B cell (primary cell): ENCODE results near the gene ATRNL1. TPM values are rescaled to one million over a fixed set of nuclear protein-coding genes. Genes with fewer than 3 reads are reported as not detected.

Source experiments
- ATAC-seq: fragments of 200-7000 bp; cut with Tn5 transposase; one replicate; pipeline ENCODE4 v1.10.0; 2021; ENCODE audit warnings: low read depth, mild to moderate bottlenecking, moderate number of reproducible peaks, moderate library complexity
- CTCF ChIA-PET: fragments of 350-600 bp; sonication (Branson Sonifier 250); formaldehyde crosslinking; loops from one replicate; lab custom pipeline; 2021; ENCODE audit warnings: antibody characterized with exemption, inconsistent platforms; lab: Charles Lee
- POLR2A ChIA-PET: fragments of 350-600 bp; sonication (Branson Sonifier 250); formaldehyde crosslinking; loops from one replicate; lab custom pipeline; 2021; ENCODE audit warnings: antibody characterized with exemption; lab: Charles Lee
- DNase-seq: peaks from one replicate; pipeline ENCODE4 v3.0.0; 2013
- H2AFZ ChIP-seq: 2 replicates; pipeline ENCODE4 v1.6.1; 2012; ENCODE audit warnings: mild to moderate bottlenecking, low read depth, low read length; ENCODE audit not compliant: insufficient read depth, poor library complexity, severe bottlenecking
- H3K27ac ChIP-seq, 2 donors: 1 replicate in 1 of 2; 2 replicates in 1 of 2; pipeline ENCODE4 v1.5.1; 2012 to 2013; ENCODE audit warnings: low read length in 2 of 2, mild to moderate bottlenecking in 2 of 2, moderate library complexity in 1 of 2
- H3K27me3 ChIP-seq, 4 experiments: fragments of 200-600 bp in 1 of 4; sonication (generic) in 1 of 4; replicated peaks in 1 of 4; 1 replicate in 2 of 4; 2 replicates in 2 of 4; pipeline versions ENCODE4 v1.6.1 to v1.7.0; 2013 to 2016; ENCODE audit warnings: low read length in 3 of 4, mild to moderate bottlenecking in 2 of 4, mixed read lengths in 1 of 4, moderate library complexity in 1 of 4; ENCODE audit not compliant: insufficient read depth in 4 of 4, control insufficient read depth in 3 of 4; ENCODE audit errors: control extremely low read depth in 1 of 4
- H3K36me3 ChIP-seq, 2 experiments: replicated peaks in 1 of 2; 1 replicate in 1 of 2; 2 replicates in 1 of 2; pipeline versions ENCODE4 v1.6.1 to v1.7.1; 2013; ENCODE audit warnings: low read length in 1 of 2; ENCODE audit not compliant: insufficient read depth in 2 of 2, control insufficient read depth in 1 of 2; ENCODE audit errors: control extremely low read depth in 1 of 2, extremely low read depth in 1 of 2
- H3K4me1 ChIP-seq, 2 donors: fragments of 200-600 bp in 1 of 2; sonication (generic) in 1 of 2; 1 replicate in 1 of 2; 2 replicates in 1 of 2; pipeline versions ENCODE4 v1.5.1 to v1.6.1; 2013 to 2017; ENCODE audit warnings: low read length in 2 of 2; ENCODE audit not compliant: control insufficient read depth in 2 of 2, insufficient read depth in 2 of 2
- H3K4me2 ChIP-seq: replicated peaks from 2 replicates; pipeline ENCODE3; 2012; ENCODE audit warnings: mild to moderate bottlenecking, low read depth, low read length; ENCODE audit not compliant: poor library complexity, severe bottlenecking
- H3K4me3 ChIP-seq, 5 experiments: fragments of 200-600 bp in 1 of 5; sonication (generic) in 1 of 5; 1 replicate in 3 of 5; 2 replicates in 2 of 5; pipeline versions ENCODE4 v1.5.1 to v1.7.0; 2011 to 2016; ENCODE audit warnings: low read length in 4 of 5, mild to moderate bottlenecking in 4 of 5, low read depth in 2 of 5, control low read depth in 1 of 5, moderate library complexity in 1 of 5; ENCODE audit not compliant: insufficient read depth in 1 of 5; ENCODE audit errors: control extremely low read depth in 1 of 5, extremely low read depth in 1 of 5
- H3K79me2 ChIP-seq: fragments of 200-600 bp; sonication (generic); one replicate; pipeline ENCODE4 v1.6.0; 2016; ENCODE audit warnings: low read length; ENCODE audit not compliant: control insufficient read depth, insufficient read depth
- H3K9ac ChIP-seq: fragments of 200-600 bp; sonication (generic); 2 replicates; pipeline ENCODE4 v1.6.1; 2017; ENCODE audit warnings: mild to moderate bottlenecking, low read length, moderate library complexity
- H3K9me3 ChIP-seq, 3 donors: one replicate each; pipeline versions ENCODE4 v1.6.1 to v1.7.1; 2013; ENCODE audit warnings: low read length in 2 of 3; ENCODE audit not compliant: control insufficient read depth in 2 of 3, insufficient read depth in 1 of 3; ENCODE audit errors: control extremely low read depth in 1 of 3
- H4K20me1 ChIP-seq: 2 replicates; pipeline ENCODE4 v1.6.0; 2012; ENCODE audit warnings: mild to moderate bottlenecking, low read length; ENCODE audit not compliant: insufficient read depth, control insufficient read depth, poor library complexity, severe bottlenecking
- H3K27ac Mint-ChIP-seq: one replicate; pipeline ENCODE4 v1.8.0; 2021; ENCODE audit warnings: mixed read lengths
- H3K27me3 Mint-ChIP-seq: one replicate; pipeline ENCODE4 v1.8.0; 2021; ENCODE audit warnings: mixed read lengths
- H3K4me1 Mint-ChIP-seq: one replicate; pipeline ENCODE4 v1.8.0; 2021; ENCODE audit warnings: mixed read lengths
- H3K4me3 Mint-ChIP-seq: one replicate; pipeline ENCODE4 v1.8.0; 2021; ENCODE audit warnings: mixed read lengths
- H3K9me3 Mint-ChIP-seq: one replicate; pipeline ENCODE4 v1.8.0; 2022; ENCODE audit warnings: mixed read lengths; ENCODE audit not compliant: insufficient read depth
- CTCF ChIP-seq: fragments of 200-600 bp; IDR thresholded peaks from one replicate; pipeline ENCODE4 v1.8.0; 2022; ENCODE audit warnings: antibody characterized with exemption, mild to moderate bottlenecking
- EZH2 ChIP-seq: IDR thresholded peaks from 2 replicates; pipeline ENCODE4 v1.6.1; 2012; ENCODE audit warnings: borderline replicate concordance, low read depth, mild to moderate bottlenecking, moderate library complexity, low read length; ENCODE audit not compliant: insufficient read depth, poor library complexity, severe bottlenecking
- WGBS: methylation state at CpG from one replicate; pipeline ENCODE4 v1.1.5; 2013; ENCODE audit warnings: missing lambda C conversion rate; ENCODE audit not compliant: insufficient coverage; 5-methylcytosine and 5-hydroxymethylcytosine counted together
- intact Hi-C: fragments of 100-400 bp; cut with micrococcal nuclease; formaldehyde crosslinking; loops from one replicate; pipeline ENCODE4 v1.10.0; 2022
- polyA plus RNA-seq: library from polyadenylated mRNA; depleted of rRNA; stranded (reverse); fragments of >200 nt; gene quantifications from 2 replicates; pipeline ENCODE4 v1.2.3, GENCODE V29; 2012
- total RNA-seq, 2 donors: library from RNA; stranded (reverse); fragments of 120-200 nt in 1 of 2; gene quantifications; 1 replicate in 1 of 2; 2 replicates in 1 of 2; pipeline versions ENCODE4 v1.2.3 to v1.2.4, GENCODE V29; 2013 to 2022

Gene ATRNL1
- total and polyA plus RNA-seq, 2 donors (not counting 1 experiment from before 2014, with no cell fraction given): 0.24 to 2.2 TPM

GRCh38 chr10:115831016-115831415 is 737.9 kb downstream of the ATRNL1 start:
- H4K20me1 ChIP-seq: no peaks in the 10 kb centered on the region
- no peaks in the 10 kb centered on the region for H3K4me1 Mint-ChIP-seq
- H3K27ac ChIP-seq: no peak overlapping the region
- H3K27me3 Mint-ChIP-seq: no peaks in the 10 kb centered on the region
- no peaks in the 10 kb centered on the region for H3K4me1 ChIP-seq
- no peaks in the 10 kb centered on the region for H3K36me3 ChIP-seq
- no peak for DNase-seq
- POLR2A ChIA-PET: no interaction called here
- 50% methylated on average over 1 of the region's 8 CpGs for WGBS
- no peak overlapping the region for H3K4me3 Mint-ChIP-seq
- H3K9me3 Mint-ChIP-seq: no peaks in the 10 kb centered on the region
- H3K9me3 ChIP-seq: peaks cover 0 to 4% (median 0%) of the 10 kb centered on the region in 3 donors
- TF ChIP-seq EZH2: no peak
- H3K4me3 ChIP-seq: no peak overlapping the region
- no peaks in the 10 kb centered on the region for H3K27me3 ChIP-seq
- no peaks in the 10 kb centered on the region for H3K79me2 ChIP-seq
- H3K27ac Mint-ChIP-seq: no peak overlapping the region
- no peak overlapping the region for H3K4me2 ChIP-seq
- no peak overlapping the region for H2AFZ ChIP-seq
- ATAC-seq: no peak
- H3K9ac ChIP-seq: no peak overlapping the region
- CTCF ChIA-PET: no interaction called here
- intact Hi-C loops: no loop called here

- Histone ChIP-seq H3K4me1 (no peaks in the 10 kb centered on the region), H3K27me3 (no peaks in the 10 kb centered on the region), H3K4me3 (no peak overlapping the region), H3K27ac (no peak overlapping the region), H4K20me1 (no peaks in the 10 kb centered on the region), H3K9me3 (no peaks in the 10 kb centered on the region), H3K9ac (no peak overlapping the region), H3K36me3 (no peaks in the 10 kb centered on the region), H3K79me2 (no peaks in the 10 kb centered on the region), H3K4me2 (no peak overlapping the region), H2AFZ (no peak overlapping the region)
- WGBS: 80% methylated on average over 2 of the region's 4 CpGs
- Mint-ChIP-seq H3K4me3 (no peak overlapping the region), H3K4me1 (no peaks in the 10 kb centered on the region), H3K27ac (no peak overlapping the region), H3K9me3 (no peaks in the 10 kb centered on the region), H3K27me3 (no peaks in the 10 kb centered on the region)
- no peak for ATAC-seq
- intact Hi-C loops: no loop called here
- POLR2A ChIA-PET: no interaction called here
- CTCF ChIA-PET: no interaction called here
- TF ChIP-seq EZH2 (no peak), CTCF (no peak)
- no peak for DNase-seq
Measured at GRCh38 chr10:115833119-115833518, 740.0 kb downstream of the ATRNL1 start.
